ENCODE data around the gene PACC1. TPM values are rescaled to one million over a fixed set of nuclear protein-coding genes. Genes with fewer than 3 reads are reported as not detected.
A peak's percentile ranks its signal among the peaks of the same experiment; 100 is the strongest.

PACC1 gene
- 1 to 10 TPM; 2.8 to 6.0 (median 3.4) TPM for total RNA-seq

- TF ChIP-seq POLR2A (IDR thresholded peaks at IDR 0.05) (peak in 1 of 2 donors; percentile 18), CTCF (IDR thresholded peaks at IDR 0.05) (peak in 3 of 4 experiments; percentile 6 to 19 (median 6)), POLR2AphosphoS5 (IDR thresholded peaks at IDR 0.05) (no peak), EP300 (IDR thresholded peaks at IDR 0.05) (no peak)
- 0% methylated on average over 3 to 6 of the region's 74 CpGs for WGBS, 2 donors (ENCODE audit: low coverage in 1 of 2)
- peak; percentile 95 for ATAC-seq
- peaks cover 0 to 20% of the 10 kb centered on the region in 2 donors for H3K36me3 ChIP-seq
- H3K4me1 ChIP-seq = peaks cover 0 to 17% (median 4%) of the 10 kb centered on the region in 3 donors
- peak within 1 kb of the TSS in 3 of 4 donors; percentile 25 to 72 (median 67) for H3K27ac ChIP-seq
- H3K4me3 ChIP-seq = peak within 1 kb of the TSS; percentile 95 to 96
- no peaks in the 10 kb centered on the region for H3K9me3 ChIP-seq
- H3K27me3 ChIP-seq = no peaks in the 10 kb centered on the region
Observed at GRCh38 chr1:212414328-212415106, at the start of gene PACC1. TSS of gene PACC1 (minus strand) at chr1:212414886. CDS start at chr1:212414757, 129 bp downstream.

- Histone ChIP-seq H3K36me3 (no peaks in the 10 kb centered on the region), H3K4me1 (peaks cover 0 to 10% (median 0%) of the 10 kb centered on the region in 3 donors), H3K27me3 (no peaks in the 10 kb centered on the region), H3K27ac (no peak overlapping the region), H3K9me3 (no peaks in the 10 kb centered on the region), H3K4me3 (no peak overlapping the region)
- 83 to 91% methylated on average over 2 of the region's 7 CpGs for WGBS, 2 donors (ENCODE audit: low coverage in 1 of 2)
- TF ChIP-seq EP300 (IDR thresholded peaks at IDR 0.05) = no peak
- no peak for TF ChIP-seq POLR2AphosphoS5 (IDR thresholded peaks at IDR 0.05)
- TF ChIP-seq POLR2A (IDR thresholded peaks at IDR 0.05) = no peak
- no peak for TF ChIP-seq CTCF (IDR thresholded peaks at IDR 0.05)
- no peak for ATAC-seq
Observed at GRCh38 chr1:212463565-212464285, 49.0 kb upstream of the PACC1 start.

GRCh38 chr1:212461916-212462660 lies 47.4 kb upstream of the PACC1 start:
- H3K9me3 ChIP-seq = peaks cover 0 to 9% (median 0%) of the 10 kb centered on the region in 3 donors
- no peak for ATAC-seq
- peaks cover 0 to 4% (median 0%) of the 10 kb centered on the region in 3 donors for H3K4me1 ChIP-seq
- H3K4me3 ChIP-seq = no peak overlapping the region
- H3K27ac ChIP-seq = no peak overlapping the region
- 67 to 92% methylated on average over 2 to 3 of the region's 13 CpGs for WGBS, 2 donors (ENCODE audit: low coverage in 1 of 2)
- H3K27me3 ChIP-seq = no peaks in the 10 kb centered on the region
- no peak for TF ChIP-seq EP300 (IDR thresholded peaks at IDR 0.05)
- TF ChIP-seq POLR2A (IDR thresholded peaks at IDR 0.05) = no peak
- no peak for TF ChIP-seq CTCF (IDR thresholded peaks at IDR 0.05)
- TF ChIP-seq POLR2AphosphoS5 (IDR thresholded peaks at IDR 0.05) = no peak
- no peaks in the 10 kb centered on the region for H3K36me3 ChIP-seq

DNA sequence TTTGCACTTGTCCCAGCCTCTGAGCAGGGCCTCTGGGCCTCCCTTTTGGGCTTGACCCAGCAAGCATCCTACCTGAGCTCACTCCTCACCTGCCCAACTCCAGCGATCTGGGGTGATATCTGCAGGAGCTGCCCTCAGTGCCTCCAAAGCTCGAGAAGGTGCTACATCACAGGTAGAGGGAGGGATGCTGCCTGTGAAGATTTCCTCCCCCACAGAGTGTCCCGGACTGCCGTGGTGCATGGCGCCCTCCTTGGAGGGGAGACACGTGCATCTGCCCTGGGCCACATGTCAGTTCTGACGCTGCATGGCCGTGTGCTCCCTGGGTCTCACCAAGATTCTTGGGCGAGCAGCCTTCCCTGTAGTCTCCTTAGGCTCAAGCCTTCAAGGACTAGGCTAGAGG lies 45.7 kb upstream of the PACC1 start:
- Histone ChIP-seq H3K27ac (no peak overlapping the region), H3K4me3 (no peak overlapping the region), H3K4me1 (peaks cover 0 to 12% (median 8%) of the 10 kb centered on the region in 3 donors), H3K27me3 (no peaks in the 10 kb centered on the region), H3K9me3 (peaks cover 0 to 9% (median 0%) of the 10 kb centered on the region in 3 donors), H3K36me3 (no peaks in the 10 kb centered on the region)
- 100% methylated on average over 1 of the region's 9 CpGs; no CpG with 5 or more reads in 1 of the 2 donors for WGBS, 2 donors (ENCODE audit: low coverage in 1 of 2)
- no peak for ATAC-seq
- TF ChIP-seq POLR2A (IDR thresholded peaks at IDR 0.05) = no peak
- TF ChIP-seq POLR2AphosphoS5 (IDR thresholded peaks at IDR 0.05) = no peak
- no peak for TF ChIP-seq EP300 (IDR thresholded peaks at IDR 0.05)
- no peak for TF ChIP-seq CTCF (IDR thresholded peaks at IDR 0.05)
